Bone marrow (tissue), 2 donors: ENCODE data around the gene CNTNAP5.

Experiments
- DNase-seq, 2 donors: peaks; one replicate each; lab custom pipeline; 2025; lab: John Stamatoyannopoulos, UW

The CNTNAP5 gene

DNA sequence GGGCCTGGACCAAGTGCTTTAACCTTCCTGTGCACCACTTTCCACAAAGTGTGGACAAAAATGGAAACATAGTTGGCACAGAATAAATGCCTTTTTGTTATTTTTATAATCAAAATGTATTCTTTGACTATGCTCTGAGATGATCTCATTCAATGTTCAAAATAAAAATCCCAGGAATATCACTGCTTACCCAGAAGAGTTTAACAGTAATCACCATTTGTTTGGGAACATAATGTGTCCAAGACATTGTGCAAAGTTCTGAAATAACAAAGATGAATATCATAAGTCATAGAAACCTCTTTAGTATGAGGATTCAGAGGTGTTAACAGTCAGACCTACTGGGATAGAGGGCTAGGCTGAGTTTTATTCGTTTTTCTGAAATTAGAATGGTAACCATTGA lies 668.1 kb downstream of the CNTNAP5 start:
- DNase-seq = no peak

DNA sequence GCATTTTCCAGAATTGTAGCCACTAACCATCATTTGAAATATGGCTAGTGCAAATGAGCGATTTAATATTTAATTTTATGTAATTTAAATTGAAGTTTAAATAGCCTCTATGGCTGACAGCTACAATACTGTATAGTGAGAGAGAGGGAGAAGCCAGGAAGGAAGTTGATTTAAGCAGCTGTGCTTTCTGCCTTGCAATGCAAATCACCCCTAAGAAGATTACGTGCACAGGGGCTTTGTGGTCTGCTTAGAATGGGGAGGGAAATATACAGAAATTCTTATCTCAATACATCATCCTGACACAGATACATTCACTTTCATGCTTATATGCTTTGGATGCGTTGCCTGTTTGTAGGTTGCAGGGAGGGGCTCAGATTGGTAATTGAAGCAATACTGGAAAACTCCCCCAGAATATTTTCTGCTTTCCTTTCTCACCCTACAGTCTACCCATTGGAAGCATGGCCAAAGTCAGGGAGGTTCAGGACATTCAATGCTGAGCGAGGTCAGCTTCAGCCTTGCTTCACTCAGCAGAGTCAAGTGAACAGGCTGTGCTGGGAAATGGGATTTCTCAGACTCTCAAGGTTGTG lies 674.0 kb downstream of the CNTNAP5 start:
- no peak for DNase-seq

DNA sequence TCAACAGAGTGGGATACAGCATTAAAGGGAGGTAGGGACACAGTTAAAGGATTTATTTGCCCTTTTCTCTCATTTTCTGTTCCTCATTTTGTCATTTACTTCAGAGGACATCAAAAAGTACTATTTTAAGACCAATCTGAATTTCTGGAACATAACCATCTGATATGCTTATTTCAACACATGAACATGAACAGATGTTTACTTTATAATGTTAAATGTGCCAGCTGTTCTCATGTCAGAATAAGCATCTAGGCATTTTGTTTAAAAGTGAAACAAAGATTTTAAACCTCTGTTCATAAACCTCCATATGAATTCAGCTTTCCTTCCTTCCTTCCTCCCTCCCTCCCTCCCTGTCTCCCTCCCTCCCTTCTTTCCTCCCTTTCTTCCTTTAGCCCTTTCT lies 677.7 kb downstream of the CNTNAP5 start:
- no peak for DNase-seq

- DNase-seq = no peak
These were observed 679.2 kb downstream of the CNTNAP5 start for GRCh38 chr2:124704071-124704925.

DNA sequence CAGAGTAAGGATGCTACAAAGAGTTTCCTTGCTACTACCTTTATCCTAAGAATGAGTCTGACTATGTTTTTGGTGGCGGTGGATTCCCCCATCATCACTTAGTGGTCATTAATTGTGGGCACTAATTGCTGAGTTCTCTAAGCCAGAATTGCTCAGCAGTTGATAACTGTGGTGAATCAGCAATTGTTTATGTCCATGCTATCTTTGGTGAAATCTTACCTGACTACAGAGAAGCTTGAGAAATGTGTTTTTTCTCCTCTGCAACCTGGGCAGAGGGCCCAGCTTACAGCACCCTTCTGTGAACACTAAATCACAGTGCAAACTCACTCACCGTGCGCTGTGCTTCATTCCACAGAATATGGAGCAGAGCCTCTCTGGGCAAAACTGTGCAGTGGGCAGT lies 683.6 kb downstream of the CNTNAP5 start:
- DNase-seq = no peak

- DNase-seq = no peak
These were observed 688.9 kb downstream of the CNTNAP5 start for GRCh38 chr2:124713969-124714368.

- DNase-seq = no peak
These were observed 700.1 kb downstream of the CNTNAP5 start for GRCh38 chr2:124725187-124725586.

GRCh38 chr2:124740636-124741035 lies 715.5 kb downstream of the CNTNAP5 start:
- DNase-seq = no peak

- no peak for DNase-seq
These were observed 728.8 kb downstream of the CNTNAP5 start for GRCh38 chr2:124753842-124754241.

- DNase-seq = no peak
These were observed 730.3 kb downstream of the CNTNAP5 start for GRCh38 chr2:124755386-124755785.

GRCh38 chr2:124756048-124756447 lies 731.0 kb downstream of the CNTNAP5 start:
- DNase-seq = no peak

GRCh38 chr2:124762388-124762787 lies 737.3 kb downstream of the CNTNAP5 start:
- DNase-seq = no peak

DNA sequence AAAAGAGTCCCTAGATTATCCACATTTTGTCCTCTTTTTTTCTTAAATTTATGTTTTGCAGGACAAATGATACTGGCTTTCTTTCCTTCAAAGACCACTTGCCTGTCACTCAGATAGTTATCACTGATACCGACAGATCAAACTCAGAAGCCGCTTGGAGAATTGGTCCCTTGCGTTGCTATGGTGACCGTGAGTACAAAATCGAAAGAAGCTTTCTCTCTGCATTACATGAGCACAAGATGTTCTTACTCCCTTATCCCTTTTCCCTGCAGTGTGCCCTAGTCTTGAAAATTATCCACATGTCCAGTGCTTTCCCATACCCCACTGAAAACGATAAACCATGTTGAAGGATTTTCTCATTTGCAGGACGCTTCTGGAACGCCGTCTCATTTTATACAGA lies 738.5 kb downstream of the CNTNAP5 start:
- DNase-seq = no peak

GRCh38 chr2:124774781-124775180 lies 749.7 kb downstream of the CNTNAP5 start:
- DNase-seq = no peak

GRCh38 chr2:124776332-124776731 lies 751.2 kb downstream of the CNTNAP5 start:
- DNase-seq = no peak

DNA sequence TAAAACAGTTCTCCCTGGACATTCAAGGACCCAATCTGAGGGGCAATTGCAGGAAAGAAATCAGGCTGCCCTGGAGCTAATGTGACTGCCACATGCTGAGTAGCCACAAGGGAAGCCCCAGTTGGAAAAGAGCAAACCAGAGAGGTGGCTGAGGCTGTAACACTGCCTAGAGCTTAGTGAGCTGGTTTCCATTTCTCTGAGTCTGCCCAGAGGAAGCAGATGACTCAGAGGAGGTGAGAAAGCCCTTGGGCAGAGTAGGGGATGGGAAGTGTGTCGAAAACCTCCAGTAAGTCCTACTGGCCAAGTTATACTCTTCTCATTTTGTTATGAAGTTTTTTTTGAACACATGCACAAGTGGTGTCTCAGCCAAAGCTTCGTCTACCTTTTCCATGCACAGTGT lies 753.0 kb downstream of the CNTNAP5 start:
- DNase-seq = no peak

DNA sequence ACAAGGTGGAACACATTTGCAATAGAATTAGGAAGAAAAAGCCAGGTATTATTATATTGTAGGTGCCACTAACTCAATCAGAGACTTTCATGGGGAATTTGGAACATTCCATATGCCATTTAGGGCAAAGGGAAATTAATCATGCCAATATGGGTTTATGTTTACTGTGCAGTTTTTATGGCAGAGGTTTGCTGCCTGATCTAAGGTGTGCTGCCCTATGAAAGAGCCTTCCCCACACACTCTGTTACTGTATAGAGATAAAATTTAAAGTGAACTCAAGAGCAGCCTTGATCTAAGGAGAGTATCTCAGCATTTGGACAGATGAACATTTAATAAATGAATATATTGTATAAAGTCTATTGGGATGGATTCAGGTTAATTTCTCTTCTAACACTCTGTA lies 771.6 kb downstream of the CNTNAP5 start:
- no peak for DNase-seq

DNA sequence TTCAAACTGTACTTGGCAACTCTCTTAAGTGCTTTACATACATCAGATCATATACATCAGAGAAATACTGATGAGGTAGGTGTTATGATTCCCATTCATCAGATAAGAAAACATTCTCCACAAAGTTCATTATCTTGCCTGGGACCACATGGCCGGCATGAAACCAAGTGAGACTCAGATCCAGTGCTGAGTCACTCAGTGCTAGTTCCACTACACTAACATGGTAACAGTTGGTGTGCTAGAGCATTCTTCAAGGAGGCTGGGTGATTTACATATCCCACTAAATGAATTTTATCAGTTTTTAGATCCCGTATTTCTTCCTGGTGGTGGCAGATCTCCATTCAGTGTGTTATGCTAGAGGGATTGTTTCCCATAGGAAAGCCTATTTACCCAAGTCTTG lies 772.0 kb downstream of the CNTNAP5 start:
- DNase-seq = no peak

- DNase-seq = no peak
These were observed 773.5 kb downstream of the CNTNAP5 start for GRCh38 chr2:124798551-124798950.

- DNase-seq = no peak
These were observed 779.2 kb downstream of the CNTNAP5 start for GRCh38 chr2:124804014-124804940.

DNA sequence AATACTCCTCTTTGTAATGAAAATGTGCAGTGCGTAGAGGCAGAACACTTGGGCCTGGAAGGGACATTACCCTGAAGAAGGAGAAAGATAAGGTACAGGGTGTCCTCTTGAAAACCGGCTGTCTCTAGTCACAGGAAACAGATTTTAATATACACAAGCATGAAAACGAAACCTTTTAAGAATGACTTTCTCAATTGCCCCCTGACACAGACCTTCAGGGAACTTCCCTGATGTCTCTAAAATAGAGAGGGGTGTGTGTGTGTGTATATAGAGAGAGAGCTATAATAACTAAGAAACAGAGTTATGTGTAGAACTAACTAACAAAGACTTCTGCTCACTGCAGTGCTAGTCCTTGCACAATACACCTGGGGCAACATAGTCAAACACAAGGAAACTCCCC lies 780.0 kb downstream of the CNTNAP5 start:
- DNase-seq = no peak

DNA sequence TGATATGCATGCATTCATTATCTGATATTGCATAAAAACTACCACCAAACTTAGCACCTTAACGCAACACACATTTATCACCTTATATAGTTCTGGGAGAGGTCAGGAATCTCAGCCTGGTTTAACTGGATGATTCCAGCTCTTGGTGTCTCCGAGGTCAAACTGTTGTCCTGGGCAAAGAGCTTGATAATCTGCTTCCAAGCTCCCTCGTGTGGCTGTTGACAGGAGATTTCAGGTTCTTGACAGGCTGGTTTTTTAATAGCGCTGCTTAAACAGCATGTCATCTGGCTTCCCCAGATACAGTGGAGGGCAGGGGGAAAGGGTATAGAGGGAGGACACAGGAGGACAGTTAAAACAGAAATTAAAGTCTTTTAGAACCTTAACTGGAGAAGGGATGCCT lies 785.0 kb downstream of the CNTNAP5 start:
- no peak for DNase-seq
